HEK293T (cell line): ENCODE measurements around the gene MOV10.

Experiments
- CTCF ChIA-PET: fragments of 350-600 bp; formaldehyde crosslinking; extraction: SDS; loops from one replicate; lab custom pipeline; 2021; ENCODE audit warnings: antibody characterized with exemption, inconsistent platforms; lab: Yijun Ruan, JAX
- POLR2A ChIA-PET: fragments of 350-600 bp; formaldehyde crosslinking; extraction: SDS; loops from one replicate; lab custom pipeline; 2020; ENCODE audit warnings: antibody characterized with exemption, inconsistent platforms; lab: Yijun Ruan, JAX
- DNase-seq: peaks from one replicate; pipeline ENCODE4 v3.0.0; 2012; ENCODE audit warnings: mixed read lengths; ENCODE audit errors: extremely low spot score
- ARNT ChIP-seq: fragments of 450-650 bp; IDR thresholded peaks from 2 replicates; pipeline ENCODE4 v1.6.1; 2017; ENCODE audit warnings: mild to moderate bottlenecking
- BHLHE40 ChIP-seq: fragments of 450-650 bp; IDR thresholded peaks from 2 replicates; pipeline ENCODE4 v1.6.1; 2016; ENCODE audit warnings: mild to moderate bottlenecking, moderate library complexity, borderline replicate concordance
- CTBP1 ChIP-seq: fragments of 450-650 bp; IDR thresholded peaks from 2 replicates; pipeline ENCODE4 v1.6.1; 2016; ENCODE audit warnings: borderline replicate concordance
- ELF4 ChIP-seq: fragments of 450-650 bp; IDR thresholded peaks from 2 replicates; pipeline ENCODE4 v1.6.1; 2017; ENCODE audit warnings: antibody characterized with exemption
- FOXA1 ChIP-seq: fragments of 450-650 bp; IDR thresholded peaks from 2 replicates; pipeline ENCODE4 v1.6.1; 2016; ENCODE audit warnings: mild to moderate bottlenecking
- FOXK2 ChIP-seq: fragments of 450-650 bp; IDR thresholded peaks from 2 replicates; pipeline ENCODE4 v1.6.1; 2016; ENCODE audit warnings: mild to moderate bottlenecking
- FOXM1 ChIP-seq: fragments of 450-650 bp; IDR thresholded peaks from 2 replicates; pipeline ENCODE4 v1.6.1; 2017; ENCODE audit warnings: mild to moderate bottlenecking, borderline replicate concordance
- HDGF ChIP-seq: fragments of 450-650 bp; IDR thresholded peaks from 2 replicates; pipeline ENCODE4 v1.6.1; 2017; ENCODE audit warnings: antibody characterized with exemption, borderline replicate concordance
- L3MBTL2 ChIP-seq: fragments of 450-650 bp; conservative IDR thresholded peaks from 2 replicates; pipeline ENCODE4 v1.6.1; 2016; ENCODE audit warnings: mild to moderate bottlenecking
- LEF1 ChIP-seq: fragments of 450-650 bp; IDR thresholded peaks from 2 replicates; pipeline ENCODE4 v1.6.1; 2017; ENCODE audit warnings: mild to moderate bottlenecking, borderline replicate concordance
- NFRKB ChIP-seq: fragments of 450-650 bp; IDR thresholded peaks from 2 replicates; pipeline ENCODE4 v1.6.1; 2016; ENCODE audit warnings: mild to moderate bottlenecking, moderate library complexity
- SP1 ChIP-seq: fragments of 450-650 bp; IDR thresholded peaks from 2 replicates; pipeline ENCODE4 v1.6.1; 2017
- SUZ12 ChIP-seq: fragments of 450-650 bp; IDR thresholded peaks from 2 replicates; pipeline ENCODE4 v1.6.1; 2016; ENCODE audit warnings: mild to moderate bottlenecking
- TARDBP ChIP-seq: fragments of 450-650 bp; IDR thresholded peaks from 2 replicates; pipeline ENCODE4 v1.6.1; 2016
- ZNF384 ChIP-seq: fragments of 450-650 bp; IDR thresholded peaks from 2 replicates; pipeline ENCODE4 v1.6.1; 2016
- TF ChIP-seq, protein P1 (sequence below): fragments of 450-650 bp; IDR thresholded peaks from 2 replicates; pipeline ENCODE4 v1.6.1; 2016

MOV10 gene

DNA sequence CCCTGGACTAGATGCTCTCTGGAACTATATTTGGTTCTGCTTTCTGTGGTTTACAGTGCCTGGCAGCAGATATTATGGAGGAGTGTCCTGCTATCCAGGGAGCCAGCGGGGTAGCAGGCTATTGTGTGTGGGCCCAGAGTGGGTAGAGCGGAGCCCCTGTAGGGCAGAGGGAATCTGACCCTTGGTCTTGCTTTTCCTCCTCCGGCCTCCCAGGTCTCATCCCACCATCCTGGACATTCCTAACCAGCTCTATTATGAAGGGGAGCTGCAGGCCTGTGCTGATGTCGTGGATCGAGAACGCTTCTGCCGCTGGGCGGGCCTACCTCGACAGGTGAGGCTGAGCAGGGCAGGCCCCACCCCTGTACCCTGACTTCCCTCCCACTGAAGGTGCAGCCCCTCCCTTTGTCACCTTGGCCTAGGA lies 23.3 kb downstream of the MOV10 start:
- ChIA-PET CTCF (no interaction called here), POLR2A (interaction anchor here (1.4 to 2.7 kb wide), 2 partner anchors 22 to 24 kb away, joined by 6 to 18 read pairs; partner anchors contain the start of gene MOV10)

DNA sequence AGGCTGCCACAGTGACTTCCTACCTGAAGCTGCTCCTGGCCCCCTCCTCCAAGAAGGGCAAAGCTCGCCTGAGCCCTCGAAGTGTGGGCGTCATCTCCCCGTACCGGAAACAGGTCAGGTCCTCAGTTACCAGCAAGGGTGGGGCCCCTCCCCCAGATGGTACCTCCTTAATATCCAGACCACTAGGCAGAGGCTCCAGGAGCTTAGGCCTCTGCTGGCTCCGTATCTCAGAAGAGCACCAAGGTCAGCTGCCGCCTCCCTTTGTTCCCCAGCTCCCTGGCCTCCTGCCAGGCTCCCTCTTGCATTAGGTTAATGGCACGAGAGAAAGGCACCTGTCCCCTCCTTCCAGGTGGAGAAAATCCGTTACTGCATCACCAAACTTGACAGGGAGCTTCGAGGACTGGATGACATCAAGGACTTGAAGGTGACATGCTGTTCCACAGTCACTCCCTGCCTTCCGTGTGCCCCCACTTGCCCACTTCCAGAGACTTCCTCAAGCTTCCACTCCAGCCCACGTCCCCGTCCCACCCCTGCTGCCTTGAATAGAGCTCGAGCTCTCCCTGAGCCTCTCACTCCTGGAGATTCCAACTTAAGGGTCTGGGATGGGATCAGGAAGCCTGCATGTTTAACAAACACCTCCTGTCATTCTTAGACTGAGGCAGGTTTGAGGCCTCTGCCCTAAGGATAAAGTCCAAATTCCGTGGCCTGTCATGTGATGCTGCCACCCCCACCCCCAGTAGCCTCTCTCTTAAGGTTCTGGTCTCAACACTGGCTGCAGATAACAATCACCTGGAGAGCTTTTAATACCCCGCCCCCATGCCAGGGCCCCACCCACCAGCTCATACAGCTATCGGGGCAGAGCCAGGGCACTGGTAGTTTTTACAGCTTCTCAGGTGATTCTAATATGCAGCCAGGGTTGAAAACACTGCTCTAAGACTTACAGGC lies 24.2 kb downstream of the MOV10 start:
- no peak for DNase-seq
- POLR2A ChIA-PET: interaction anchor here (0.7 to 2.7 kb wide), 4 partner anchors 23 to 80 kb away, joined by 3 to 18 read pairs (median 4); partner anchors contain the start of genes MOV10 and ST7L

More for the DNA sequence above, 23.3 kb downstream of the MOV10 start:
- no peak for DNase-seq
- no peak for TF ChIP-seq BHLHE40
- no peak for TF ChIP-seq CTBP1
- no peak for TF ChIP-seq SUZ12
- TF ChIP-seq L3MBTL2: no peak
- no peak for TF ChIP-seq HDGF
- TF ChIP-seq FOXA1: no peak
- no peak for TF ChIP-seq FOXM1
- TF ChIP-seq ZNF384: no peak
- no peak for TF ChIP-seq NFRKB
- TF ChIP-seq, protein P1, sequence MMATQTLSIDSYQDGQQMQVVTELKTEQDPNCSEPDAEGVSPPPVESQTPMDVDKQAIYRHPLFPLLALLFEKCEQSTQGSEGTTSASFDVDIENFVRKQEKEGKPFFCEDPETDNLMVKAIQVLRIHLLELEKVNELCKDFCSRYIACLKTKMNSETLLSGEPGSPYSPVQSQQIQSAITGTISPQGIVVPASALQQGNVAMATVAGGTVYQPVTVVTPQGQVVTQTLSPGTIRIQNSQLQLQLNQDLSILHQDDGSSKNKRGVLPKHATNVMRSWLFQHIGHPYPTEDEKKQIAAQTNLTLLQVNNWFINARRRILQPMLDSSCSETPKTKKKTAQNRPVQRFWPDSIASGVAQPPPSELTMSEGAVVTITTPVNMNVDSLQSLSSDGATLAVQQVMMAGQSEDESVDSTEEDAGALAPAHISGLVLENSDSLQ: no peak
- no peak for TF ChIP-seq FOXK2
- TF ChIP-seq LEF1: no peak
- TF ChIP-seq TARDBP: no peak
- TF ChIP-seq SP1: no peak
- no peak for TF ChIP-seq ARNT

GRCh38 chr1:112699425-112700144 lies 25.1 kb downstream of the MOV10 start:
- CTCF ChIA-PET: interaction anchor here (0.5 to 1.4 kb wide), 3 partner anchors 10 to 231 kb away, joined by 3 to 6 read pairs (median 4); no protein-coding TSS in a partner anchor

More for the DNA sequence above, 24.2 kb downstream of the MOV10 start:
- CTCF ChIA-PET: interaction anchor here (1.0 kb wide), 1 partner anchor 24 kb away, joined by 4 read pairs; the partner anchor contains the start of gene MOV10
- TF ChIP-seq ARNT: no peak
- TF ChIP-seq FOXA1: no peak
- TF ChIP-seq, protein P1: no peak
- TF ChIP-seq L3MBTL2: no peak
- no peak for TF ChIP-seq SUZ12
- TF ChIP-seq SP1: no peak
- no peak for TF ChIP-seq HDGF
- TF ChIP-seq TARDBP: no peak
- no peak for TF ChIP-seq ELF4
- no peak for TF ChIP-seq FOXM1
- no peak for TF ChIP-seq BHLHE40
- TF ChIP-seq ZNF384: no peak
- TF ChIP-seq LEF1: no peak
- TF ChIP-seq NFRKB: no peak
- TF ChIP-seq FOXK2: no peak
- TF ChIP-seq CTBP1: no peak

More at GRCh38 chr1:112699425-112700144, 25.1 kb downstream of the MOV10 start:
- POLR2A ChIA-PET: interaction anchor here (1.5 to 2.7 kb wide), 4 partner anchors 10 to 257 kb away, joined by 3 to 18 read pairs (median 6); partner anchors contain the start of genes MOV10, SLC16A1 and ST7L
- TF ChIP-seq, protein P1: no peak
- TF ChIP-seq ZNF384 (no peak), FOXA1 (no peak), SUZ12 (no peak), BHLHE40 (no peak), FOXK2 (no peak), L3MBTL2 (no peak), HDGF (no peak), TARDBP (no peak), NFRKB (no peak), ARNT (no peak), ELF4 (no peak), CTBP1 (no peak), LEF1 (no peak), SP1 (no peak), FOXM1 (no peak)
- no peak for DNase-seq
